SW480 (cell line): ENCODE measurements around the gene EIF4B.
"Not testable (repeated sequence)": the region's sequence is repeated elsewhere in the genome, so short reads cannot be mapped to it uniquely, and the experiment has no call there.

Experiments used
- DNase-seq: peaks from one replicate; pipeline ENCODE4 v3.0.0-alpha.2; 2016; ENCODE audit warnings: low spot score

EIF4B gene

DNA sequence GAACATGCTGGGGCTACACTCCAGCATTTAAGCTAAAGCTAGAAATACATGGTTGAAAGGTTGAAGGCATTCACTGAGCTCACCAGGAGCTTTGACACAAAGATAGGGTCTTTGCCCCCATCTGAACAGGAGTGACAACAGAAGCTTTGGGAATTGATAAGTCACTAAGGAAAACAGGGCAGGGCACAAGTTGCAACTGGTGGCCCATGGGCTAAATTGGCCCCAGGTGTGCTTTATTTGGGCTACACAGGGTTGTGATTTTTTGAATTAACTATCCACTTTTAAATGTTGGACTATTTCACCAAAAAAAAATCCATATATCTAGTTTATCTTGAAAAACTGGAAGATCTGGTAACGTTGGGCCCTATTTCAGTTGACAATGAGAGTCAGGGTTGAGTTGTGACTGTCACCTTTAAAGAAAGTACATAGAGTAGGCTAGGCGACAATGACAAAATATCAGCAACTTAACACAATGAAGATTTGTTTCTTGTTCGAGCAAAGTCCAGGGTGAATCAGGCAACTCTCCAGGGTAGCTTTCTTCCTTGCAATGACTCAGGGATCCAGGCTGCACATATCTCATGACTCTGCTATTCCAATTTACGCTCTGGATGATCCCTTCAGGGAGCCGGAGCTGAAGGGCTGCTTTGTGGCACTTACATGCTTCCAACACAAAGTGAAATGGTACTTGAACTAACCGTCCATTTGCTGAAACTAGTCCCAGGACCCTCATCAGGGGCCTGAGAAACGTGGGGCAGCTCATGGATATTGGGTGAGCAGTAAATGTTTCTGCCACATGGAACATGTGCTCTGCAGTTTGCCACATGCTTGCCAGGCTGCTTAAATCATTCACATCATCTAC, 13.3 kb upstream of the EIF4B start:
- DNase-seq: peak; percentile 90

- no peak for DNase-seq
These were observed 12.7 kb upstream of the EIF4B start for GRCh38 chr12:52993558-52993869.

GRCh38 chr12:53004178-53004577, 2.1 kb upstream of the EIF4B start:
- DNase-seq: no peak

DNA sequence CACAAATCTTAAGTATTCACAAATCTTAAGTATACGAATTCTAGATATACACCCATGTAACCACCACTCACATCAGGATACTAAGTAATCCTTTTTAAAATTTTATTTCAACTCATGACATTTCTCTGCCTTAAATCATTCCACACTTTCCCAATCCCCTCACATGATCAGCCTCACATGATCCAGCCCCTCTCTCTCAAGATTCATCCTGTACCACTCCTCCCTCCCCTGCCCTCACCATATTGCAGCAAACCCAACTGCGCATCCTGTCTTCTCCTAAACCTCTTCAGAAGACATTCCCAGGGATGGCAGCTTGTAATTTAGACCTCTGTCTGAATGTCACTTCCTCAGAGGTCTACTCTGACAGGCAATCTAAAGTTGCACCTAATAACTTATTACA, 1.7 kb upstream of the EIF4B start:
- DNase-seq: no peak

GRCh38 chr12:53005215-53005985, 856 bp upstream of the EIF4B start:
- no peak for DNase-seq

GRCh38 chr12:53006810-53007309, 604 bp downstream of the EIF4B start:
- DNase-seq: peak; percentile 77

GRCh38 chr12:53007343-53007742, 1.1 kb downstream of the EIF4B start:
- no peak for DNase-seq

DNA sequence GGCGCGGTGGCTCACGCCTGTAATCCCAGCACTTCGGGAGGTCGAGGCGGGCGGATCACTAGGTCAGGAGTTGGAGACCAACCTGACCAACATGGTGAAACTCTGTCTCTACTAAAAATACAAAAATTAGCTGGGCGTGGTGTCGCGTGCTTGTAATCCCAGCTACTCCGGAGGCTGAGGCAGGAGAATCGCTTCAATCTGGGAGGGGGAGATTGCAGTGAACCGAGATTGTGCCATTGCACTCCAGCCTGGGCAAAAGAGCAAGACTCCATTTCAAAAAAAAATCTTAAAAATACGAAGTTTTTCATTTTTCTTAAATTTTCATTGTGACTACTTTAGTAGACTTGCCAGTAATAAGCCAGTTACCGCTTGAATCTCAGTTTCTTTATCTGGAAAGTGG, 2.5 kb downstream of the EIF4B start:
- not testable (repeated sequence) for DNase-seq

DNA sequence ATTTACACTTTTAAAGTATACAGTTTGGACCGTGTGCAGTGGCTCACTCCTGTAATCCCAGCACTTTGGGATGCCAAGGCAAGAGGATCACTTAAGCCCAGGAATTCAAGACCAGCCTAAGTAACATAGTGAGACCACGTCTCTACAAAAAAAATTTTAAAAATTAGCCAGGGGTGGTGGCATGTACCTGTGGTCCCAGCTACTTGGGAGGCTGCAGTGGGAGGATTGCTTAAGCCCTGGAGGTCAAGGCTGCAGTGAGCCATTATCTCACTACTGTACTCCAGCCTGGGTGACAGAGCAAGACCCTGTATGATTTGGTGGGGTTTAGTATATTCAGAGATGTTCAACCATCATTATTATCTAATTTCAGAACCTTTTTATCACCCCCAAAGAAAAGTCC, 4.7 kb downstream of the EIF4B start:
- DNase-seq: no peak

DNA sequence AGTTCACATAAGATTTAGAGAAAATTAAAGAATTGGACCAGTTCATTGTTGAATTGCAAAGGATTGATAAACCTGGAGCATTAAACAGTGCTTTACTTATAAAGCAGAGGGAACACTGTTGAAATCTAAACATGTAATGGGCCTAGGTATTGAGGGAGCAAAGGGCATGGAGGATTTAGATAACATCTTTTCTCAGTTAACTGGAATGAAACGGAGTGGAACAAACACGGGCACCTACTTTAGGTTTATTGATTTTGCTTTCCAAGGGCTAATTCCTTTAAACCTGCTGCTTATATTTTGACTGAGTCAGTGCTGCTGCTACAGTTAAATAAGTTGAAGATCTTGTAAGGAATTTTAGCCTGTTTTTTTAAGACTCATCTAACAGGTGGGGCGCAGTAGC, 5.6 kb downstream of the EIF4B start:
- no peak for DNase-seq

GRCh38 chr12:53012928-53013327, 6.7 kb downstream of the EIF4B start:
- DNase-seq: no peak

DNA sequence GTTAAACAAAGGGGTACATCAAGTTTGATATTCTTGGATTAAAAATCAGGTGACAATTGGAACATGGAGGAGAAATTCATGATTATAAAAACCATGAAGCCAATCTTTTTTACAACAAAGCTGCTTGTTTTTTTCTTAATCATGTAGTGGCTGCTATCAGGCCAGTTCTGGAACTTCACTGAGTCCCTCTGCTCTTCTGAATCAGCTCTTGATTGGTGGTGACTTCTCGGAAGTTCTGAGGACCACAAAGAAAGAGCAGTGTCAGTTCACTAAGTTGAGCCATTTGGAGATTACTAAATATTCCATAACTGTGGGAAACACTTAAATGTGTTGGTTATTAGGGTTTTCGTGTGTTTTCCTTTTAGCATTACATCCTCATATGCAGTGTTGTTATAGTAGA, 8.5 kb downstream of the EIF4B start:
- no peak for DNase-seq

GRCh38 chr12:53025250-53025649, 19.0 kb downstream of the EIF4B start:
- no peak for DNase-seq

GRCh38 chr12:53027014-53027413, 20.8 kb downstream of the EIF4B start:
- DNase-seq: not testable (repeated sequence)

GRCh38 chr12:53031616-53032015, 25.4 kb downstream of the EIF4B start:
- no peak for DNase-seq

DNA sequence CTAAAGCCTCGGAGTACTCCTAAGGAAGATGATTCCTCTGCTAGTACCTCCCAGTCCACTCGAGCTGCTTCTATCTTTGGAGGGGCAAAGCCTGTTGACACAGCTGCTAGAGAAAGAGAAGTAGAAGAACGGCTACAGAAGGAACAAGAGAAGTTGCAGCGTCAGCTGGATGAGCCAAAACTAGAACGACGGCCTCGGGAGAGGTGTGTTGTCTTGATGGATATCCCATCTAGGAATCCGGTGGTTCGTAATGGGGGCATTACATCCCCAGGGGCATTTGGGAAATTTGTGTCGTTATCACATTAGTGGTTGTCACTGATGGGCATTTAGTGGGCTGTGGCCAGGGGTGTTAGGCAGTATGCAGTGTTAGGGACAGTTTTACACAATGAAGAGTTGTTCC, 27.6 kb downstream of the EIF4B start:
- not testable (repeated sequence) for DNase-seq

GRCh38 chr12:53034459-53034858, 28.2 kb downstream of the EIF4B start:
- no peak for DNase-seq

GRCh38 chr12:53036802-53037201, 30.5 kb downstream of the EIF4B start:
- DNase-seq: no peak

DNA sequence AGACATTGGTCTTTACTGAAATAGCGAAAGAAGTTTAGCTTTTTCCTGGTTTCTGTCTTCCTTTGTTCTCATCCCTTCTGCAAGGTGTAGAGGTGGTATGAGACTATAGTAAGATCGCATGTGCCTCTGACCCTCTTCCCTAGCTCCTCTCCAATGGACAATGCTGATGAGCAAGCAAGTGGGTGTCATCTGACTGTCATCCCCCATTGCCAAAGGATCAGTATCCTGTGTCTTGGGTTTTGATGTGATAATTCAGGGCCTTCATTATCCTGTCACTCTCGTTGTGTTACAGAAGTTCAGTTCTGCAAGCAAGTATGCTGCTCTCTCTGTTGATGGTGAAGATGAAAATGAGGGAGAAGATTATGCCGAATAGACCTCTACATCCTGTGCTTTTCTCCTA, 33.6 kb downstream of the EIF4B start:
- DNase-seq: no peak

GRCh38 chr12:53042607-53043454, 36.6 kb downstream of the EIF4B start:
- no peak for DNase-seq

DNA sequence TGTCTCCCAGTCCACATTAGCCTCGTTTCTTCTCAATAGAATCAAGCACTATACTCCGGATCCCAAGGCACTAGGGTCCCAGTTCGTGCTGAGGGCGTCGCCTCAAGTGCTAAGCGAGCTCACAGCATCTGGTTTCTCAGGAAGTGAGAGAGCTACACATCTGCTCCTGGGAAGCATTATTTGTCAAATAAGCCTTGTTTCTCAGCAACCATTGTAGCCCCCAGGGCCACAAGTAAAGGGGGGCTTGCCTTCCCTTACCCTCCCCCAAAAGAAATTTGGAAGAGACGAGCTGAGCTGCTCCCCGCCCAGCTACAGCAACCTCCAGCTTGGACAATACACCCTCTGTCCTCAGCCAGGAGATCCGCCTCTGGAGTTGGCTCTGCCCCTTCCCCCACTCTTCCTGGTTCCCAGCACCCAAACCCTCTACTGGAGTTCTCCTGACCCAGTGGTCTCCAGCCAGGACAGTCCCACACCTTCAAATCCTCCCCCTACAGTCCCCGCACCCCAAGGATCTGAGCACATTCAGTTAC, 37.9 kb downstream of the EIF4B start:
- DNase-seq: peak; percentile 59
